GM12874 (cell line): ENCODE results near the gene FAM3B.

Experiments
- CTCF ChIP-seq: IDR thresholded peaks from 2 replicates; pipeline ENCODE4 v1.5.1; 2011; ENCODE audit warnings: low read depth, mild to moderate bottlenecking, control low read depth, low read length, moderate library complexity; ENCODE audit not compliant: insufficient read depth

The FAM3B gene

DNA sequence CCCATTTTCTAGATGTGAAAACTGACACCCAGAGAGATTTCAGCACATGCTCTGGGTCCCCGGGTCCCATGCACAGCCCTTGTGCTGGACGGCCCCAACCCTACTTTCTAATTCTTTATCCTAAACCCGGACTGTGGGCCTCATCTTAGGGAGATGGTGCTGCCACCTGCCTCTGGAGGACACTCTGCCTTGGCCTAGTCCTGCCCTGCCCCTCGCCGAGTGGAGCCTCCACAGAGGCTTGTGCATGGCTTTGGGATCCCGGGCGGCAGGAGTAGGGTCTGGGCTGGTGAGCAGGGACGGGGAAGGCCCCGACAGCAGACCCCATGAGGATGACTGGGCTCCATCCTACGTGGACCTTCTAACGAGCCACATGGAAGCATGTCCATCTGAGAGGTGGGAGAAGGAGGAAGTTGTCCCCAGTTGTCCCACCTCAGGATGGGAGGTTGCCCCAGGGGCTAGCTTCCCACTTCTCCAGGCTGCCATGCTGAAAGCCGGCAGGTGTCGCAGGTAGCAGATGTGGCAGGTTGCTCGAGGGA lies 57.6 kb downstream of the FAM3B start:
- no peak for TF ChIP-seq CTCF

DNA sequence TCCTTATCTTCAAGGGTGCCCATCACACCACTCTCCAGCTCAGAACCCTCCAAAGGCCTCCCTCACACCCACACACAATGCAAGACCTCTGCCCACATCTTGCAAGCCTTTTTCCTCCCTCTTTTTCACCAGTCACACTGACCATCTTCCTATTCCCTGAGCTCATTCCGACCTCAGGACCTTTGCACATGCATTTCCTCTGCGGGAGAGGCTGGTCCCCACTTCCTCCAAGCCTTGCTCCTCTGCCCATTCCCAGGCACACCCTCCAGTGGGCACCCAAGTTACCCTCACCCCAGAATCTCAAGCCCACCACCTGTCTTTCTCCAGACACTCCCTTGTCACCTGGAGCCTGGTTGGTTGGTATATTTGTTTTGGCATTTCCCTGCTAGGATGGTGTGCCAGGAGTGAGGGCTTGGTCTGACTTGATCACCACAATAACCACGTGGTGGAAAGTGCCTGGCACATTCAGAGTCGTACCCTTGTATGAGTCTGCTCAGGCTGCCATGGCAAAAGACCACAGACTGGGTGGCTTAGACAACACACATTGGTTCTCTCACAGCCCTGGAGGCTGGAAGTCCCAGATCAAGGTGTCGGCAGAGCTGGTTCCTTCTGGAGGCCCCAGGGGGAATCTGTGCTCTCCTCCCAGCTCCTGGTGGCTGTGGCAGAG lies 58.4 kb downstream of the FAM3B start:
- no peak for TF ChIP-seq CTCF

DNA sequence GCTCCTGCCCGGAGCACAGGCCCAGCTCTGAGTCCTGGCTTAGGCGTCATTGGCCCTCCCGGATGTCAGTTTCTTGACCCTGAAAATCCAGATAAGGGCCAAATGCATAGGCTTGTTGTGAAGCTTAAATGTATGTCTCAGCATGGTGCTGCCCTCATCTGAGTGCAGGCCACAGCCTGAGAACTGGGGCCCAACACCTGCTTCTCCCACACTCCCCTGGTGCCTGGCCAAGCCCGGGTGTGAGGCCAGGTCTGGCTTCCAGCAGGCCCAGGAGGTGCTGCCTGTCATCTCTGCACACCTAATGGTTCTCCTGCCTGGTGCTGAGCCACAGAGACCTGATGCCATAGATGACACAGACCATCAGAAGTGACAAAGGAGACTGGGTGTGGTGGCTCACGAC lies 59.3 kb downstream of the FAM3B start:
- no peak for TF ChIP-seq CTCF

GRCh38 chr21:41377715-41378114 lies 61.1 kb downstream of the FAM3B start:
- TF ChIP-seq CTCF, result no peak

- TF ChIP-seq CTCF, result no peak
These were observed 62.2 kb downstream of the FAM3B start for GRCh38 chr21:41378849-41379248.

DNA sequence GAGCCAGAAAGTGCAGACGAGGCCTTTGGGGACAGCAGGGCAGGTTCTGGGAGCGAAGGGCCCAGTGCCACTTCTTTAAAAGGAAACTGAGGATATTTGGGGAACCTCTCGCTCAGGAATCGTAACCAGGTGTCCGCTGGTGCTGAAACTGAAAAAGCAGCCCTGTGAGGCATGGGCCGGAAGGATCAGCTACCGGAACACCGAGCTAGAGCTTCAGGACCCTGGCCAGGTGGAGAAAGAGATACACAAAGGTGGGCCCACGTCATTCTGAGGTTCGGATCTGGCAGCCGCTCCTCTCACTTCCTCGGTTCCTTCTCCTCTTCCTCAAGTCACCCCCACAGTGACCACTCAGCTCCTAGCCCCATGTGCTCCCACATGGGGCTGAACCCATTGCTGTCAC lies 63.3 kb downstream of the FAM3B start:
- TF ChIP-seq CTCF, result no peak

GRCh38 chr21:41381731-41382130 lies 65.1 kb downstream of the FAM3B start:
- TF ChIP-seq CTCF, result no peak
